H1 (cell line): ENCODE results near the gene TBC1D22B. TPM values are rescaled to one million over a fixed set of nuclear protein-coding genes. Genes with fewer than 3 reads are reported as not detected.

Experiments used
- CTCF ChIA-PET: fragments of 300-600 bp; sonication (Branson Sonifier 250); formaldehyde crosslinking; loops from one replicate; lab custom pipeline; 2021; ENCODE audit not compliant: partially characterized antibody; lab: Charles Lee
- POLR2A ChIA-PET: fragments of 300-600 bp; sonication (Branson Sonifier 250); formaldehyde crosslinking; loops from one replicate; lab custom pipeline; 2021; ENCODE audit warnings: inconsistent platforms; ENCODE audit not compliant: partially characterized antibody; lab: Charles Lee
- DNase-seq, 2 experiments: peaks; one replicate each; pipeline versions ENCODE4 v3.0.0 to v3.0.0-alpha.2; 2010 to 2022; ENCODE audit warnings: low spot score in 2 of 2, low read depth in 1 of 2, mixed read lengths in 1 of 2
- FAIRE-seq: peaks from 2 replicates; lab custom pipeline; 2011; peaks lifted over from hg19 to GRCh38; lab: Jason Lieb, UNC
- H2AFZ ChIP-seq: 2 replicates; pipeline ENCODE4 v1.8.1; 2012; ENCODE audit warnings: low read length, inconsistent platforms
- H2AK5ac ChIP-seq: 2 replicates; pipeline ENCODE4 v1.6.1; 2013; ENCODE audit warnings: low read depth, low read length
- H2BK120ac ChIP-seq: replicated peaks from 2 replicates; pipeline ENCODE3; 2013; ENCODE audit warnings: low read depth, low read length, inconsistent platforms
- H2BK12ac ChIP-seq: 2 replicates; pipeline ENCODE4 v1.6.1; 2013; ENCODE audit warnings: low read depth, low read length
- H2BK15ac ChIP-seq: 2 replicates; pipeline ENCODE4 v1.6.1; 2013; ENCODE audit warnings: low read length
- H2BK20ac ChIP-seq: 2 replicates; pipeline ENCODE4 v1.6.1; 2013; ENCODE audit warnings: low read length
- H2BK5ac ChIP-seq: 2 replicates; pipeline ENCODE4 v1.6.1; 2013; ENCODE audit warnings: low read depth, low read length
- H3K14ac ChIP-seq: 2 replicates; pipeline ENCODE4 v1.6.1; 2013; ENCODE audit warnings: inconsistent platforms; ENCODE audit not compliant: insufficient read length
- H3K18ac ChIP-seq: 2 replicates; pipeline ENCODE4 v1.6.1; 2013; ENCODE audit warnings: low read length; ENCODE audit errors: extremely low read depth
- H3K23ac ChIP-seq: 2 replicates; pipeline ENCODE4 v1.6.1; 2013; ENCODE audit warnings: inconsistent platforms; ENCODE audit not compliant: insufficient read length
- H3K23me2 ChIP-seq: 2 replicates; pipeline ENCODE4 v1.6.1; 2013; ENCODE audit warnings: low read depth, low read length
- H3K27ac ChIP-seq: 2 replicates; pipeline ENCODE4 v1.6.1; 2011; ENCODE audit warnings: low read depth, low read length, inconsistent platforms
- H3K27me3 ChIP-seq, 4 experiments: replicated peaks in 1 of 4; 1 replicate in 1 of 4; 2 replicates in 3 of 4; pipeline versions ENCODE4 v1.6.1 to v1.8.1; 2011 to 2013; ENCODE audit warnings: low read length in 3 of 4, mild to moderate bottlenecking in 3 of 4, inconsistent platforms in 2 of 4, mixed read lengths in 2 of 4, moderate library complexity in 1 of 4; ENCODE audit not compliant: control insufficient read depth in 3 of 4, insufficient read depth in 3 of 4; ENCODE audit errors: extremely low read depth in 1 of 4
- H3K36me3 ChIP-seq, 4 experiments: 2 replicates each; pipeline versions ENCODE4 v1.6.1 to v1.8.1; 2011 to 2013; ENCODE audit warnings: mild to moderate bottlenecking in 4 of 4, low read length in 3 of 4, moderate library complexity in 2 of 4, control low read depth in 1 of 4, inconsistent platforms in 1 of 4; ENCODE audit not compliant: insufficient read depth in 4 of 4, control insufficient read depth in 2 of 4
- H3K4ac ChIP-seq: replicated peaks from 2 replicates; pipeline ENCODE3; 2013; ENCODE audit warnings: low read length, low read depth, mixed read lengths, inconsistent platforms; ENCODE audit not compliant: insufficient read length
- H3K4me1 ChIP-seq, 4 experiments: replicated peaks in 1 of 4; 1 replicate in 1 of 4; 2 replicates in 3 of 4; pipeline versions ENCODE4 v1.6.1 to v1.8.1; 2011 to 2013; ENCODE audit warnings: low read length in 3 of 4, inconsistent platforms in 2 of 4, mixed read lengths in 1 of 4; ENCODE audit not compliant: insufficient read depth in 4 of 4, control insufficient read depth in 3 of 4
- H3K4me2 ChIP-seq, 2 experiments: 2 replicates each; pipeline versions ENCODE4 v1.6.1 to v1.8.1; 2011 to 2013; ENCODE audit warnings: low read depth in 2 of 2, low read length in 2 of 2, control low read depth in 1 of 2, inconsistent platforms in 1 of 2, mild to moderate bottlenecking in 1 of 2; ENCODE audit not compliant: insufficient read depth in 1 of 2
- H3K4me3 ChIP-seq, 4 experiments: fragments of 200-600, 300-600 bp in 1 of 4; sonication (generic), shearing (Covaris generic), sonication (Bioruptor Twin) in 1 of 4; 2 replicates each; pipeline versions ENCODE4 v1.5.1 to v1.8.1; 2011 to 2016; ENCODE audit warnings: low read length in 4 of 4, low read depth in 3 of 4, control low read depth in 2 of 4, inconsistent platforms in 2 of 4, mild to moderate bottlenecking in 2 of 4, mixed read lengths in 1 of 4, moderate library complexity in 1 of 4; ENCODE audit not compliant: insufficient read depth in 2 of 4; ENCODE audit errors: extremely low read depth in 1 of 4
- H3K56ac ChIP-seq: replicated peaks from 2 replicates; pipeline ENCODE3; 2013; ENCODE audit warnings: low read depth, mild to moderate bottlenecking, mixed read lengths, low read length, inconsistent platforms; ENCODE audit not compliant: insufficient read length
- H3K79me1 ChIP-seq: 2 replicates; pipeline ENCODE4 v1.6.1; 2013; ENCODE audit warnings: low read depth, low read length, control low read depth
- H3K79me2 ChIP-seq, 2 experiments: 2 replicates each; pipeline versions ENCODE4 v1.6.1 to v1.8.1; 2012 to 2013; ENCODE audit warnings: low read length in 2 of 2, mild to moderate bottlenecking in 2 of 2, inconsistent platforms in 1 of 2; ENCODE audit not compliant: insufficient read depth in 2 of 2, control insufficient read depth in 1 of 2
- H3K9ac ChIP-seq, 4 experiments: replicated peaks in 1 of 4; 1 replicate in 1 of 4; 2 replicates in 3 of 4; pipeline versions ENCODE4 v1.6.1 to v1.8.1; 2011 to 2013; ENCODE audit warnings: low read depth in 3 of 4, low read length in 3 of 4, control low read depth in 2 of 4, mild to moderate bottlenecking in 2 of 4, moderate library complexity in 2 of 4, inconsistent platforms in 1 of 4; ENCODE audit errors: extremely low read depth in 1 of 4
- H3K9me3 ChIP-seq, 2 experiments: 2 replicates each; pipeline versions ENCODE4 v1.6.1 to v1.8.1; 2012 to 2013; ENCODE audit warnings: mild to moderate bottlenecking in 2 of 2, moderate library complexity in 2 of 2, control low read depth in 1 of 2, inconsistent platforms in 1 of 2, low read depth in 1 of 2, low read length in 1 of 2, mixed read lengths in 1 of 2; ENCODE audit not compliant: insufficient read depth in 2 of 2
- H4K20me1 ChIP-seq, 2 experiments: replicated peaks in 1 of 2; 2 replicates each; pipeline versions ENCODE3 to v1.8.1; 2011 to 2013; ENCODE audit warnings: inconsistent platforms in 2 of 2, low read length in 2 of 2, mild to moderate bottlenecking in 1 of 2; ENCODE audit not compliant: insufficient read depth in 2 of 2, control insufficient read depth in 1 of 2
- H4K5ac ChIP-seq: 2 replicates; pipeline ENCODE4 v1.6.1; 2013; ENCODE audit warnings: low read length, low read depth, mixed read lengths, inconsistent platforms; ENCODE audit not compliant: insufficient read length
- H4K8ac ChIP-seq: 2 replicates; pipeline ENCODE4 v1.8.0; 2013; ENCODE audit warnings: mild to moderate bottlenecking, moderate library complexity, low read length, inconsistent platforms; ENCODE audit not compliant: insufficient read depth; ENCODE audit errors: extremely low read depth
- H4K91ac ChIP-seq: replicated peaks from 2 replicates; pipeline ENCODE3; 2013; ENCODE audit warnings: low read length, mixed read lengths, inconsistent platforms; ENCODE audit not compliant: insufficient read length
- ASH2L ChIP-seq: fragments of 200-600, 300-600 bp; sonication (generic); IDR thresholded peaks from one replicate; pipeline ENCODE4 v1.7.1; 2017; ENCODE audit warnings: low read length
- CEBPB ChIP-seq: IDR thresholded peaks from 2 replicates; pipeline ENCODE4 v1.6.1; 2012; ENCODE audit warnings: low read depth, low read length
- NRF1 ChIP-seq: IDR thresholded peaks from 2 replicates; pipeline ENCODE4 v1.6.1; 2011; ENCODE audit warnings: mild to moderate bottlenecking, low read depth, low read length, improper control_type of control experiment
- PHF8 ChIP-seq: fragments of 200-600 bp; sonication (generic); conservative IDR thresholded peaks from 2 replicates; pipeline ENCODE4 v1.7.1; 2012; ENCODE audit warnings: low read depth, mild to moderate bottlenecking, inconsistent platforms, low read length, moderate library complexity
- RAD21 ChIP-seq, 2 experiments: IDR thresholded peaks in 1 of 2; conservative IDR thresholded peaks in 1 of 2; 2 replicates each; pipeline ENCODE4 v1.6.1; 2011; ENCODE audit warnings: low read depth in 2 of 2, low read length in 2 of 2, improper control_type of control experiment in 1 of 2, inconsistent platforms in 1 of 2, mild to moderate bottlenecking in 1 of 2, moderate library complexity in 1 of 2
- SIX5 ChIP-seq: IDR thresholded peaks from 2 replicates; pipeline ENCODE4 v1.6.1; 2011; ENCODE audit warnings: mild to moderate bottlenecking, low read depth, low read length
- WGBS, 2 experiments: shearing (Covaris generic) in 1 of 2; methylation state at CpG; one replicate each; pipeline versions ENCODE4 v1.1.6 to v1.1.7; 2013 to 2015; ENCODE audit warnings: low lambda C conversion rate in 2 of 2, mixed read lengths in 2 of 2, inconsistent platforms in 1 of 2, low coverage in 1 of 2, missing lambda C conversion rate in 1 of 2; ENCODE audit not compliant: insufficient replicate concordance in 2 of 2, insufficient coverage in 1 of 2, insufficient read length in 1 of 2; ENCODE audit errors: extremely low coverage in 1 of 2, missing lambda C conversion rate in 1 of 2; 5-methylcytosine and 5-hydroxymethylcytosine counted together
- polyA plus RNA-seq, 7 experiments: library from polyadenylated mRNA; depleted of rRNA in 3 of 7; stranded (reverse) in 5 of 7; unstranded in 2 of 7; fragments of >200 nt in 5 of 7; fragments of 200-250 nt in 2 of 7; gene quantifications; 1 replicate in 5 of 7; 2 replicates in 1 of 7; 4 replicates in 1 of 7; pipeline versions ENCODE4 v1.2.1 to v1.2.3, GENCODE V29; 2011 to 2013; ENCODE audit warnings: missing spikeins in 2 of 7, mixed read lengths in 2 of 7
- total RNA-seq: library from RNA; stranded (reverse); fragmentation: NEBNext Ultra II Directional; extraction: Animal tissue kit (Norgen Biotek cat#: 25700); gene quantifications from 2 replicates; pipeline ENCODE4 v1.2.1, GENCODE V29; 2021
- TF ChIP-seq, protein P1 (sequence below), 3 experiments: IDR thresholded peaks; 1 replicate in 2 of 3; 2 replicates in 1 of 3; pipeline versions ENCODE4 v1.5.1 to v1.6.1; 2011; ENCODE audit warnings: low read length in 3 of 3, mild to moderate bottlenecking in 3 of 3, inconsistent platforms in 2 of 3, low read depth in 1 of 3, moderate library complexity in 1 of 3; ENCODE audit not compliant: insufficient read depth in 1 of 3; ENCODE audit errors: control extremely low read depth in 1 of 3
- TF ChIP-seq, protein P2 (sequence below): IDR thresholded peaks from 2 replicates; pipeline ENCODE4 v1.6.1; 2012; ENCODE audit warnings: low read length, inconsistent platforms
- TF ChIP-seq, protein P3 (sequence below): IDR thresholded peaks from 2 replicates; pipeline ENCODE4 v1.6.1; 2012; ENCODE audit warnings: inconsistent platforms

The TBC1D22B gene
- total and polyA plus RNA-seq, 2 of the 8 experiments (the other 6 are each of a cell fraction or from before 2014, with no cell fraction given): 10.1 to 17.4 TPM

DNA sequence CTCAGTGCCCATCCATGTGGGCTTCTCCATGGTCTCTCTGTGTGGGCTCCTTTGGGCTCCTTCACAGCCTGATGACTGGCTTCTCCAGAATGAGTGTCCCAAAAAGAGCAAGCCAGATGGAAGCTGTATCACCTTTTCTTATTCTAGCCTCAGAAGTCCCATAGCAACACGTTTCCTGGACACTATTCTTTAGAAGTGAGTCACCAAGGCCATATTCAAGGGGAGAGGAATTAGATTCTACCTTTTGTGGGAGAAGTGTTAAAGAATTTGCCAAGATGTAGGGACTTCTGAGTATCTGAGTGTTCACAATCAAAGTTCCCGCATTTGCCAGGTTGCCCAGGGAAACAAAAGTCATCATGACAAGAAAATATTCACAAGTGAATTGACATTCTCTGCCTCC, 20.7 kb upstream of the TBC1D22B start:
- CTCF ChIA-PET: no interaction called here
- TF ChIP-seq, protein P1, sequence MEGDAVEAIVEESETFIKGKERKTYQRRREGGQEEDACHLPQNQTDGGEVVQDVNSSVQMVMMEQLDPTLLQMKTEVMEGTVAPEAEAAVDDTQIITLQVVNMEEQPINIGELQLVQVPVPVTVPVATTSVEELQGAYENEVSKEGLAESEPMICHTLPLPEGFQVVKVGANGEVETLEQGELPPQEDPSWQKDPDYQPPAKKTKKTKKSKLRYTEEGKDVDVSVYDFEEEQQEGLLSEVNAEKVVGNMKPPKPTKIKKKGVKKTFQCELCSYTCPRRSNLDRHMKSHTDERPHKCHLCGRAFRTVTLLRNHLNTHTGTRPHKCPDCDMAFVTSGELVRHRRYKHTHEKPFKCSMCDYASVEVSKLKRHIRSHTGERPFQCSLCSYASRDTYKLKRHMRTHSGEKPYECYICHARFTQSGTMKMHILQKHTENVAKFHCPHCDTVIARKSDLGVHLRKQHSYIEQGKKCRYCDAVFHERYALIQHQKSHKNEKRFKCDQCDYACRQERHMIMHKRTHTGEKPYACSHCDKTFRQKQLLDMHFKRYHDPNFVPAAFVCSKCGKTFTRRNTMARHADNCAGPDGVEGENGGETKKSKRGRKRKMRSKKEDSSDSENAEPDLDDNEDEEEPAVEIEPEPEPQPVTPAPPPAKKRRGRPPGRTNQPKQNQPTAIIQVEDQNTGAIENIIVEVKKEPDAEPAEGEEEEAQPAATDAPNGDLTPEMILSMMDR (IDR thresholded peaks at IDR 0.05; ENCODE audit: control extremely low read depth in 1 of 3, insufficient read depth in 1 of 3, low read depth in 1 of 3, low read length in 3 of 3): no peak
- TF ChIP-seq, protein P2, sequence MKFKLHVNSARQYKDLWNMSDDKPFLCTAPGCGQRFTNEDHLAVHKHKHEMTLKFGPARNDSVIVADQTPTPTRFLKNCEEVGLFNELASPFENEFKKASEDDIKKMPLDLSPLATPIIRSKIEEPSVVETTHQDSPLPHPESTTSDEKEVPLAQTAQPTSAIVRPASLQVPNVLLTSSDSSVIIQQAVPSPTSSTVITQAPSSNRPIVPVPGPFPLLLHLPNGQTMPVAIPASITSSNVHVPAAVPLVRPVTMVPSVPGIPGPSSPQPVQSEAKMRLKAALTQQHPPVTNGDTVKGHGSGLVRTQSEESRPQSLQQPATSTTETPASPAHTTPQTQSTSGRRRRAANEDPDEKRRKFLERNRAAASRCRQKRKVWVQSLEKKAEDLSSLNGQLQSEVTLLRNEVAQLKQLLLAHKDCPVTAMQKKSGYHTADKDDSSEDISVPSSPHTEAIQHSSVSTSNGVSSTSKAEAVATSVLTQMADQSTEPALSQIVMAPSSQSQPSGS: no peak
- TF ChIP-seq CEBPB (no peak), ASH2L (no peak), PHF8 (no peak), SIX5 (no peak), NRF1 (no peak), RAD21 (IDR thresholded peaks at IDR 0.05 in 1 of 2, conservative IDR thresholded peaks at IDR 0.05 in 1 of 2; ENCODE audit: low read depth in 2 of 2, low read length in 2 of 2) (no peak)
- TF ChIP-seq, protein P3, sequence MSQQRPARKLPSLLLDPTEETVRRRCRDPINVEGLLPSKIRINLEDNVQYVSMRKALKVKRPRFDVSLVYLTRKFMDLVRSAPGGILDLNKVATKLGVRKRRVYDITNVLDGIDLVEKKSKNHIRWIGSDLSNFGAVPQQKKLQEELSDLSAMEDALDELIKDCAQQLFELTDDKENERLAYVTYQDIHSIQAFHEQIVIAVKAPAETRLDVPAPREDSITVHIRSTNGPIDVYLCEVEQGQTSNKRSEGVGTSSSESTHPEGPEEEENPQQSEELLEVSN: no peak

More for the DNA sequence above, 20.7 kb upstream of the TBC1D22B start:
- no peak overlapping the region for H2BK15ac ChIP-seq
- no peak overlapping the region for H3K4me3 ChIP-seq
- H2BK120ac ChIP-seq: no peak overlapping the region
- no peak overlapping the region for H2BK12ac ChIP-seq
- no peak overlapping the region for H3K18ac ChIP-seq
- H2BK20ac ChIP-seq: no peak overlapping the region
- H3K14ac ChIP-seq: no peak overlapping the region
- DNase-seq (no peak), FAIRE-seq (no peak)
- POLR2A ChIA-PET: no interaction called here
- H4K8ac ChIP-seq: no peak overlapping the region
- no peak overlapping the region for H2BK5ac ChIP-seq
- no peak overlapping the region for H4K5ac ChIP-seq
- no peaks in the 10 kb centered on the region for H3K79me1 ChIP-seq
- no peak overlapping the region for H3K4me2 ChIP-seq
- 0 out of 2 replicates have a peak overlapping the region, but pooled peaks have one; percentile 1 for H2AFZ ChIP-seq
- H3K36me3 ChIP-seq: no peaks in the 10 kb centered on the region
- no peaks in the 10 kb centered on the region; the same call in 1 of the 2 replicates for H3K23me2 ChIP-seq
- no peaks in the 10 kb centered on the region for H4K20me1 ChIP-seq
- no peaks in the 10 kb centered on the region for H3K4me1 ChIP-seq
- no peaks in the 10 kb centered on the region for H3K9me3 ChIP-seq
- no peak overlapping the region for H3K23ac ChIP-seq
- no peak overlapping the region for H3K56ac ChIP-seq
- 86% methylated on average over 2 of the region's 2 CpGs; no CpG with 5 or more reads in 1 of the 2 experiments for WGBS, 2 experiments
- no peak overlapping the region for H3K9ac ChIP-seq
- H3K4ac ChIP-seq: no peak overlapping the region
- H3K27ac ChIP-seq: no peak overlapping the region
- H4K91ac ChIP-seq: no peak overlapping the region
- H3K79me2 ChIP-seq: no peaks in the 10 kb centered on the region
- H3K27me3 ChIP-seq: peaks cover 0 to 1% (median 0%) of the 10 kb centered on the region in 4 experiments; a peak in 1 of 7 replicates
- H2AK5ac ChIP-seq: no peak overlapping the region
